Mucosa of rectum (tissue), 2 donors: Measurements from ENCODE around the gene CDK11A.
"Not testable (repeated sequence)": the region's sequence is repeated elsewhere in the genome, so short reads cannot be mapped to it uniquely, and the experiment has no call there.

ENCODE experiments used
- H3K27ac ChIP-seq, 2 donors: one replicate each; pipeline ENCODE4 v1.7.0; 2013; ENCODE audit warnings: inconsistent platforms in 2 of 2, low read depth in 2 of 2, low read length in 2 of 2
- H3K27me3 ChIP-seq, 2 donors: one replicate each; pipeline ENCODE4 v1.7.0; 2013; ENCODE audit warnings: low read length in 2 of 2; ENCODE audit not compliant: control insufficient read depth in 2 of 2, insufficient read depth in 2 of 2
- H3K36me3 ChIP-seq, 2 donors: one replicate each; pipeline ENCODE4 v1.7.0; 2013; ENCODE audit warnings: low read length in 2 of 2; ENCODE audit not compliant: control insufficient read depth in 2 of 2, insufficient read depth in 2 of 2
- H3K4me1 ChIP-seq, 2 donors: one replicate each; pipeline ENCODE4 v1.7.0; 2013; ENCODE audit warnings: low read length in 2 of 2, mild to moderate bottlenecking in 1 of 2; ENCODE audit not compliant: control insufficient read depth in 2 of 2, insufficient read depth in 2 of 2
- H3K4me3 ChIP-seq, 2 donors: one replicate each; pipeline ENCODE4 v1.7.0; 2013; ENCODE audit warnings: low read length in 2 of 2
- H3K9ac ChIP-seq, 2 donors: one replicate each; pipeline ENCODE4 v1.7.0; 2013; ENCODE audit warnings: low read length in 2 of 2, low read depth in 1 of 2, mild to moderate bottlenecking in 1 of 2
- H3K9me3 ChIP-seq, 2 donors: one replicate each; pipeline ENCODE4 v1.7.0; 2013; ENCODE audit warnings: low read length in 2 of 2; ENCODE audit not compliant: control insufficient read depth in 2 of 2
- donor health status: healthy.
- donor health status: Normal muscosa, but diverticular disease.

Gene CDK11A

GRCh38 chr1:1672181-1672965 lies 51.8 kb downstream of the CDK11A start:
- no peaks in the 10 kb centered on the region for H3K27me3 ChIP-seq
- H3K4me3 ChIP-seq, result no peak overlapping the region
- no peaks in the 10 kb centered on the region for H3K9me3 ChIP-seq
- H3K27ac ChIP-seq, result no peak overlapping the region
- no peak overlapping the region for H3K9ac ChIP-seq
- no peaks in the 10 kb centered on the region for H3K4me1 ChIP-seq
- peaks cover 13 to 28% of the 10 kb centered on the region in 2 donors for H3K36me3 ChIP-seq

- Histone ChIP-seq H3K9ac (no peak overlapping the region), H3K36me3 (peaks cover 13 to 28% of the 10 kb centered on the region in 2 donors), H3K27me3 (no peaks in the 10 kb centered on the region), H3K4me1 (no peaks in the 10 kb centered on the region), H3K27ac (no peak overlapping the region), H3K4me3 (no peak overlapping the region), H3K9me3 (no peaks in the 10 kb centered on the region)
Observed at GRCh38 chr1:1671365-1672119, 52.6 kb downstream of the CDK11A start.

GRCh38 chr1:1670866-1671265 lies 53.3 kb downstream of the CDK11A start:
- Histone ChIP-seq H3K4me1 (no peaks in the 10 kb centered on the region), H3K9ac (no peak overlapping the region), H3K9me3 (no peaks in the 10 kb centered on the region), H3K27me3 (no peaks in the 10 kb centered on the region), H3K36me3 (peaks cover 20 to 34% of the 10 kb centered on the region in 2 donors), H3K4me3 (no peak overlapping the region), H3K27ac (no peak overlapping the region)

GRCh38 chr1:1669468-1670440 lies 54.4 kb downstream of the CDK11A start:
- Histone ChIP-seq H3K27me3 (no peaks in the 10 kb centered on the region), H3K4me3 (no peak overlapping the region), H3K9me3 (no peaks in the 10 kb centered on the region), H3K9ac (no peak overlapping the region), H3K36me3 (peaks cover 31 to 45% of the 10 kb centered on the region in 2 donors), H3K27ac (no peak overlapping the region), H3K4me1 (no peaks in the 10 kb centered on the region)

- Histone ChIP-seq H3K36me3 (peaks cover 24 to 34% of the 10 kb centered on the region in 2 donors), H3K4me1 (peaks cover 0 to 5% of the 10 kb centered on the region in 2 donors)
Observed at GRCh38 chr1:1666526-1666925, 57.6 kb downstream of the CDK11A start.

GRCh38 chr1:1665815-1666251 lies 58.3 kb downstream of the CDK11A start:
- Histone ChIP-seq H3K4me3 (no peak overlapping the region), H3K36me3 (peaks cover 19 to 27% of the 10 kb centered on the region in 2 donors), H3K27ac (no peak overlapping the region), H3K4me1 (peaks cover 0 to 5% of the 10 kb centered on the region in 2 donors), H3K27me3 (no peaks in the 10 kb centered on the region), H3K9ac (no peak overlapping the region), H3K9me3 (no peaks in the 10 kb centered on the region)

More at GRCh38 chr1:1666526-1666925, 57.6 kb downstream of the CDK11A start:
- Histone ChIP-seq H3K27ac (no peak overlapping the region), H3K27me3 (no peaks in the 10 kb centered on the region), H3K9ac (no peak overlapping the region), H3K9me3 (no peaks in the 10 kb centered on the region), H3K4me3 (no peak overlapping the region)

GRCh38 chr1:1664941-1665814 lies 59.0 kb downstream of the CDK11A start:
- Histone ChIP-seq H3K36me3 (peaks cover 19 to 25% of the 10 kb centered on the region in 2 donors), H3K9ac (no peak overlapping the region), H3K27me3 (no peaks in the 10 kb centered on the region), H3K27ac (no peak overlapping the region), H3K9me3 (no peaks in the 10 kb centered on the region), H3K4me1 (peaks cover 0 to 5% of the 10 kb centered on the region in 2 donors), H3K4me3 (no peak overlapping the region)

GRCh38 chr1:1664318-1664717 lies 59.8 kb downstream of the CDK11A start:
- not testable (repeated sequence) for H3K9ac ChIP-seq, H3K4me3 ChIP-seq

More at GRCh38 chr1:1664318-1664717, 59.8 kb downstream of the CDK11A start:
- H3K27ac ChIP-seq, H3K4me1 ChIP-seq, H3K9me3 ChIP-seq, H3K27me3 ChIP-seq: not testable (repeated sequence)
- H3K36me3 ChIP-seq, result peaks cover 17 to 22% of the 10 kb centered on the region in 2 donors
